SW 1271 (cell line): ENCODE measurements around the gene CACNA1S.
A peak's percentile ranks its signal among the peaks of the same experiment; 100 is the strongest.

Experiments used
- DNase-seq, 2 experiments: peaks; one replicate each; lab custom pipeline; 2025; lab: John Stamatoyannopoulos, UW

Gene CACNA1S

GRCh38 chr1:201032408-201032807 is 79.8 kb downstream of the CACNA1S start:
- DNase-seq, result no peak

GRCh38 chr1:201028461-201028889 is 83.8 kb downstream of the CACNA1S start:
- DNase-seq, result no peak

- no peak for DNase-seq
Measured at GRCh38 chr1:201026836-201027235, 85.4 kb downstream of the CACNA1S start.

- DNase-seq, result no peak
Measured at GRCh38 chr1:201026234-201026633, 86.0 kb downstream of the CACNA1S start.

GRCh38 chr1:201025571-201026002 is 86.6 kb downstream of the CACNA1S start:
- no peak for DNase-seq

GRCh38 chr1:201024625-201024998 is 87.6 kb downstream of the CACNA1S start:
- no peak for DNase-seq

GRCh38 chr1:201023920-201024624 is 88.2 kb downstream of the CACNA1S start:
- no peak for DNase-seq

GRCh38 chr1:201023517-201023902 is 88.7 kb downstream of the CACNA1S start, which contains the start of gene KIF21B:
Gene KIF21B (minus strand): TSS chr1:201023714. CDS start chr1:201023383, 331 bp downstream.
- peak in 1 of 2 experiments; percentile 12 for DNase-seq

- no peak for DNase-seq
Measured at GRCh38 chr1:201022820-201023516, 89.3 kb downstream of the CACNA1S start.

GRCh38 chr1:201022493-201022819 is 89.8 kb downstream of the CACNA1S start:
- DNase-seq, result no peak

GRCh38 chr1:201021630-201022492 is 90.4 kb downstream of the CACNA1S start:
- no peak for DNase-seq

GRCh38 chr1:201020721-201021629 is 91.3 kb downstream of the CACNA1S start:
- DNase-seq, result peak in 1 of 2 experiments; percentile 21

GRCh38 chr1:201020040-201020591 is 92.1 kb downstream of the CACNA1S start:
- no peak for DNase-seq

GRCh38 chr1:201019321-201019977 is 92.8 kb downstream of the CACNA1S start:
- DNase-seq, result no peak

- no peak for DNase-seq
Measured at GRCh38 chr1:201017828-201018163, 94.4 kb downstream of the CACNA1S start.

GRCh38 chr1:201016943-201017827 is 95.0 kb downstream of the CACNA1S start:
- no peak for DNase-seq

GRCh38 chr1:201016211-201016651 is 96.0 kb downstream of the CACNA1S start:
- no peak for DNase-seq

GRCh38 chr1:201015551-201016091 is 96.6 kb downstream of the CACNA1S start:
- DNase-seq, result no peak

- no peak for DNase-seq
Measured at GRCh38 chr1:201014816-201015200, 97.4 kb downstream of the CACNA1S start.
